Measurements from ENCODE around the gene LIN37. TPM values are rescaled to one million over a fixed set of nuclear protein-coding genes. Genes with fewer than 3 reads are reported as not detected.

Gene LIN37
- total RNA-seq, 1 experiment from 2014 or later, result 10.1 TPM

- H4K20me1 ChIP-seq (ENCODE audit: insufficient read depth), result no peaks in the 10 kb centered on the region
- H3K9ac ChIP-seq (ENCODE audit: low read length), result peak within 1 kb of the TSS; percentile 91
- peak within 1 kb of the TSS; percentile 89 to 94 for H3K4me3 ChIP-seq (replicated peaks in 1 of 2; ENCODE audit: low read depth in 1 of 2, low read length in 2 of 2)
- POLR2A ChIA-PET, result no interaction called here
- peak within 1 kb of the TSS; percentile 85 for H3K27ac ChIP-seq (ENCODE audit: low read depth, low read length)
- peak within 1 kb of the TSS; percentile 86 for H3K4me2 ChIP-seq (ENCODE audit: low read length)
- peaks cover 16 to 24% of the 10 kb centered on the region in 2 experiments; a peak in 3 of 4 replicates for H3K36me3 ChIP-seq (ENCODE audit: control insufficient read depth in 1 of 2, insufficient read depth in 2 of 2, low read length in 2 of 2)
- peak; percentile 2 for ATAC-seq
- H3K9me2 ChIP-seq (ENCODE audit: insufficient read depth), result no peaks in the 10 kb centered on the region
- intact Hi-C loops (cut with micrococcal nuclease), result loop anchor here (1.0 to 10.0 kb wide), 4 partner anchors 169 to 363 kb away; partner anchors contain the start of gene FFAR3
- DNase-seq (ENCODE audit: low read depth, low spot score), result no peak
- no peaks in the 10 kb centered on the region for H3K9me3 ChIP-seq (ENCODE audit: control insufficient read depth in 1 of 2, insufficient read depth in 1 of 2, low read depth in 1 of 2, low read length in 2 of 2)
- no peaks in the 10 kb centered on the region for H3K27me3 ChIP-seq (ENCODE audit: insufficient read depth, low read length)
- H3K4me1 ChIP-seq (ENCODE audit: control insufficient read depth in 1 of 2, insufficient read depth in 2 of 2, low read length in 2 of 2), result peaks cover 16 to 31% of the 10 kb centered on the region in 2 experiments
- peaks cover 40% of the 10 kb centered on the region for H3K79me2 ChIP-seq (ENCODE audit: insufficient read depth, low read length)
- peak within 1 kb of the TSS; percentile 28 for H2AFZ ChIP-seq (ENCODE audit: low read depth, low read length, poor library complexity, severe bottlenecking)
- no TSS peak for BruUV-seq (replicated peaks)
- CTCF ChIA-PET, result interaction anchor here (1.3 kb wide), 1 partner anchor 213 kb away, joined by 4 read pairs; no protein-coding TSS in a partner anchor
- TF ChIP-seq SRF (IDR thresholded peaks at IDR 0.05; ENCODE audit: low read depth), result no peak; the same call in 1 of the 2 replicates
- peak; percentile 87 for TF ChIP-seq YY1 (IDR thresholded peaks at IDR 0.05; ENCODE audit: extremely low read depth, insufficient replicate concordance, low read depth, low read length)
- TF ChIP-seq SP1 (IDR thresholded peaks at IDR 0.05; ENCODE audit: low read depth), result no peak
- peak; percentile 90 for TF ChIP-seq ZFX (IDR thresholded peaks at IDR 0.05)
- RAD21 ChIA-PET (ENCODE audit: low non-redundant PET in 1 of 2, low total read pairs in 2 of 2, uncharacterized antibody in 2 of 2, unreplicated experiment in 2 of 2), result no interaction called here
Observed at GRCh38 chr19:35717665-35718344, 30.6 kb upstream of the LIN37 start, which contains the start of gene KMT2B. Gene KMT2B, plus strand, starts transcription at chr19:35718003. Its CDS starts 16 bp downstream, at chr19:35718019.

- peak overlapping the region; percentile 86 to 89 for H3K4me3 ChIP-seq (replicated peaks in 1 of 2; ENCODE audit: low read depth in 1 of 2, low read length in 2 of 2)
- peak overlapping the region; percentile 85 for H3K9ac ChIP-seq (ENCODE audit: low read length)
- TSS peak; percentile 45 for BruUV-seq (replicated peaks)
- H3K79me2 ChIP-seq (ENCODE audit: insufficient read depth, low read length), result peaks cover 40% of the 10 kb centered on the region
- intact Hi-C loops (cut with micrococcal nuclease), result loop anchor here (10.0 kb wide), 1 partner anchor 364 kb away; the partner anchor contains the start of gene FFAR3
- H3K27me3 ChIP-seq (ENCODE audit: insufficient read depth, low read length), result no peaks in the 10 kb centered on the region
- ChIA-PET RAD21 (ENCODE audit: low non-redundant PET in 1 of 2, low total read pairs in 2 of 2, uncharacterized antibody in 2 of 2, unreplicated experiment in 2 of 2) (no interaction called here), CTCF (interaction anchor here (1.3 kb wide), 1 partner anchor 213 kb away, joined by 4 read pairs; no protein-coding TSS in a partner anchor), POLR2A (interaction anchor here (0.8 kb wide), 1 partner anchor 22 kb away, joined by 3 read pairs; no protein-coding TSS in a partner anchor)
- H4K20me1 ChIP-seq (ENCODE audit: insufficient read depth), result no peaks in the 10 kb centered on the region
- peak overlapping the region; percentile 85 for H3K27ac ChIP-seq (ENCODE audit: low read depth, low read length)
- TF ChIP-seq ZNF274 (IDR thresholded peaks at IDR 0.05; ENCODE audit: low read depth, low read length) (no peak), SIN3A (IDR thresholded peaks at IDR 0.05; ENCODE audit: low read depth) (no peak), ZFX (IDR thresholded peaks at IDR 0.05) (peak; percentile 76; the same call in 1 of the 2 replicates), REST (IDR thresholded peaks at IDR 0.05; ENCODE audit: low read depth) (no peak), EZH2 (IDR thresholded peaks at IDR 0.05) (no peak)
- H3K4me2 ChIP-seq (ENCODE audit: low read length), result peak overlapping the region; percentile 86
- H3K9me2 ChIP-seq (ENCODE audit: insufficient read depth), result no peaks in the 10 kb centered on the region
- DNase-seq (ENCODE audit: low read depth, low spot score) (no peak), ATAC-seq (no peak)
- no peaks in the 10 kb centered on the region for H3K9me3 ChIP-seq (ENCODE audit: control insufficient read depth in 1 of 2, insufficient read depth in 1 of 2, low read depth in 1 of 2, low read length in 2 of 2)
- peaks cover 16 to 31% of the 10 kb centered on the region in 2 experiments for H3K4me1 ChIP-seq (ENCODE audit: control insufficient read depth in 1 of 2, insufficient read depth in 2 of 2, low read length in 2 of 2)
- H2AFZ ChIP-seq (ENCODE audit: low read depth, low read length, poor library complexity, severe bottlenecking), result no peak overlapping the region
- H3K36me3 ChIP-seq (ENCODE audit: control insufficient read depth in 1 of 2, insufficient read depth in 2 of 2, low read length in 2 of 2), result peaks cover 20 to 31% of the 10 kb centered on the region in 2 experiments; a peak in 3 of 4 replicates
Observed at GRCh38 chr19:35718345-35719041, 29.9 kb upstream of the LIN37 start.

Data from HCT116 (cell line).